C4-2B (cell line): ENCODE data around the gene KMT2E.
A peak's percentile ranks its signal among the peaks of the same experiment; 100 is the strongest.

Source experiments
- CTCF ChIP-seq: fragments of 450-650 bp; conservative IDR thresholded peaks from 2 replicates; pipeline ENCODE4 v1.5.1; 2017; ENCODE audit warnings: mild to moderate bottlenecking
- ZFX ChIP-seq: fragments of 450-650 bp; IDR thresholded peaks from 2 replicates; pipeline ENCODE4 v1.6.1; 2017

DNA sequence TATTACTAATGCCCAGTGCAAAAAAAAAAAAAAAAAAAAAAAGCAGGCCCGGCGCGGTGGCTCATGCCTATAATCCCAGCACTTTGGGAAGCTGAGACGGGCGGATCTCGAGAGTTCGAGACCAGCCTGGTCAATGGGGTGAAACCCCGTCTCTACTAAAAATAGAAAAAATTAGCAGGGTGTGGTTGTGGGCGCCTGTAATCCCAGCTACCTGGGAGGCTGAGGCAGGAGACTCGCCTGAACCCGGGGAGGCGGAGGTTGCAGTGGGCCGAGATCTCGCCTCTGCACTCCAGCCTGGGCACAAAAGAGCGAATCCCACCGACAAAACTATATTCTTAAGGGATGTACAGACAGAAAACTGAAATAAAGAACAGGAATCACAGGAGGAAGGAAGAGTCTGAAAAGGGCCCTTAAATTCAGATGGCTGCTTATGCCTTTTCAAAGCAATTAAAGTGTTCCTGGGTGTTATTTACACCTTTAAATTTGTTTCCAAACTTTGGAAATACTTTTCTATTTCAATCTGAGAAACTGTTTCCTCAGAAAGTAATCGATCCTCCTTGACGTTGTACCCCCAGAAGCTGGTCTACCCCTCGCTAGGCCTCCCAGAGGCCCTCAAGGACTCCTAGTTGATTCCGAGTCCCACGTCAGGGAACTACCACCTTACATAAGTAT, 2.0 kb upstream of the KMT2E start:
- TF ChIP-seq CTCF (no peak), ZFX (peak; percentile 81; the same call in 1 of the 2 replicates)
